HepG2 (cell line): ENCODE measurements around the gene TXNDC2. TPM values are rescaled to one million over a fixed set of nuclear protein-coding genes. Genes with fewer than 3 reads are reported as not detected.

Source experiments
- ATAC-seq: fragments of 200-7000 bp; cut with Tn5 transposase; 3 replicates; pipeline ENCODE4 v1.9.1; 2020; ENCODE audit warnings: mild to moderate bottlenecking, moderate library complexity
- BruUV-seq: library from RNA; stranded (reverse); fragments of 400-500 nt; replicated peaks from 2 replicates; lab custom pipeline; 2021; lab: Mats Ljungman, UMichigan
- CTCF ChIA-PET: fragments of 300-600 bp; formaldehyde crosslinking; extraction: SDS; loops from one replicate; lab custom pipeline; 2021; ENCODE audit warnings: low total read pairs, inconsistent platforms, low intra/inter-chr PET ratio; lab: Yijun Ruan, JAX
- POLR2A ChIA-PET: fragments of 350-600 bp; sonication (Branson Sonifier 250); formaldehyde crosslinking; loops from one replicate; lab custom pipeline; 2020; ENCODE audit warnings: antibody characterized with exemption, inconsistent platforms; lab: Yijun Ruan, JAX
- DNase-seq: peaks from one replicate; pipeline ENCODE4 v3.0.0-alpha.2; 2015; ENCODE audit warnings: low spot score
- FAIRE-seq: peaks from 3 replicates; lab custom pipeline; 2011; peaks lifted over from hg19 to GRCh38; lab: Jason Lieb, UNC
- H2AFZ ChIP-seq: one replicate; pipeline ENCODE4 v1.6.1; 2011; ENCODE audit warnings: low read length, inconsistent platforms
- H3K27ac ChIP-seq: fragments of 300-600 bp; 3 replicates; pipeline ENCODE4 v1.8.0; 2011; ENCODE audit warnings: mixed run types, mild to moderate bottlenecking, mixed read lengths, low read length, inconsistent platforms; ENCODE audit not compliant: insufficient read depth; ENCODE audit errors: extremely low read length
- H3K27me3 ChIP-seq, 2 experiments: fragments of 200-600 bp in 1 of 2; 2 replicates in 1 of 2; 3 replicates in 1 of 2; pipeline versions ENCODE4 v1.6.0 to v1.8.0; 2011; ENCODE audit warnings: low read length in 2 of 2, mild to moderate bottlenecking in 2 of 2, moderate library complexity in 2 of 2, inconsistent platforms in 1 of 2; ENCODE audit not compliant: insufficient read depth in 2 of 2, control insufficient read depth in 1 of 2
- H3K36me3 ChIP-seq, 2 experiments: fragments of 200-600 bp in 1 of 2; replicated peaks in 1 of 2; 2 replicates in 1 of 2; 3 replicates in 1 of 2; pipeline versions ENCODE4 v1.5.1 to v1.8.0; 2011; ENCODE audit warnings: low read length in 2 of 2, inconsistent platforms in 1 of 2; ENCODE audit not compliant: insufficient read depth in 2 of 2, control insufficient read depth in 1 of 2
- H3K4me1 ChIP-seq: 2 replicates; pipeline ENCODE4 v1.5.1; 2012; ENCODE audit warnings: low read length, inconsistent platforms; ENCODE audit not compliant: insufficient read depth
- H3K4me2 ChIP-seq: 2 replicates; pipeline ENCODE4 v1.6.0; 2011; ENCODE audit warnings: low read depth, low read length, inconsistent platforms
- H3K4me3 ChIP-seq, 3 experiments: fragments of 200-600 bp in 1 of 3; sonication (generic), shearing (Covaris generic) in 1 of 3; replicated peaks in 1 of 3; 2 replicates each; pipeline ENCODE4 v1.5.1; 2011 to 2016; ENCODE audit warnings: low read length in 3 of 3, inconsistent platforms in 2 of 3, low read depth in 2 of 3, mild to moderate bottlenecking in 2 of 3, control low read depth in 1 of 3, mixed read lengths in 1 of 3; ENCODE audit not compliant: insufficient read depth in 1 of 3
- H3K79me2 ChIP-seq: one replicate; pipeline ENCODE4 v1.6.1; 2011; ENCODE audit warnings: low read length, inconsistent platforms; ENCODE audit not compliant: insufficient read depth
- H3K9ac ChIP-seq: 2 replicates; pipeline ENCODE4 v1.6.0; 2011; ENCODE audit warnings: mild to moderate bottlenecking, low read depth, low read length, inconsistent platforms; ENCODE audit not compliant: insufficient read depth
- H3K9me3 ChIP-seq: 2 replicates; pipeline ENCODE4 v1.5.1; 2012; ENCODE audit warnings: mild to moderate bottlenecking, low read length
- H4K20me1 ChIP-seq: 2 replicates; pipeline ENCODE4 v1.6.0; 2011; ENCODE audit warnings: inconsistent platforms, mild to moderate bottlenecking, low read length, moderate library complexity; ENCODE audit not compliant: insufficient read depth
- CEBPZ ChIP-seq: IDR thresholded peaks from 2 replicates; pipeline ENCODE4 v1.6.1; 2012; ENCODE audit warnings: low read length, improper control_type of control experiment
- FOXK2 ChIP-seq: fragments of 450-650 bp; IDR thresholded peaks from 2 replicates; pipeline ENCODE4 v1.6.1; 2016
- KMT2B ChIP-seq: IDR thresholded peaks from 2 replicates; pipeline ENCODE4 v1.6.1; 2016; ENCODE audit warnings: missing genetic modification reagents, missing compliant biosample characterization
- MAF1 ChIP-seq: sonication (generic); formaldehyde crosslinking; IDR thresholded peaks from 2 replicates; pipeline ENCODE4 v1.5.0; 2020; ENCODE audit warnings: missing genetic modification reagents, borderline replicate concordance
- NFE2L2 ChIP-seq: fragments of 150-350 bp; IDR thresholded peaks from 2 replicates; pipeline ENCODE4 v1.6.1; 2014; ENCODE audit warnings: low read length
- RFX1 ChIP-seq: fragments of 450-650 bp; IDR thresholded peaks from 2 replicates; pipeline ENCODE4 v1.6.1; 2017
- STAT5B ChIP-seq: sonication (generic); formaldehyde crosslinking; IDR thresholded peaks from 2 replicates; pipeline ENCODE4 v1.4.0; 2020; ENCODE audit warnings: missing genetic modification reagents
- TRIM24 ChIP-seq: sonication (generic); formaldehyde crosslinking; IDR thresholded peaks from 2 replicates; pipeline ENCODE4 v1.8.0; 2022; ENCODE audit warnings: mild to moderate bottlenecking, missing genetic modification reagents
- ZBTB8A ChIP-seq: sonication (generic); formaldehyde crosslinking; IDR thresholded peaks from 2 replicates; pipeline ENCODE4 v1.4.0; 2020; ENCODE audit warnings: mild to moderate bottlenecking, low read depth, missing genetic modification reagents, borderline replicate concordance
- ZFX ChIP-seq: sonication (generic); formaldehyde crosslinking; IDR thresholded peaks from 2 replicates; pipeline ENCODE4 v1.4.0; 2020; ENCODE audit warnings: mild to moderate bottlenecking, low read depth, missing genetic modification reagents, moderate library complexity
- ZFYVE20 ChIP-seq: sonication (generic); formaldehyde crosslinking; IDR thresholded peaks from 2 replicates; pipeline ENCODE4 v1.8.0; 2023; ENCODE audit warnings: low read depth, mild to moderate bottlenecking, moderate library complexity, missing genetic modification reagents, borderline replicate concordance
- ZIK1 ChIP-seq: sonication (generic); formaldehyde crosslinking; IDR thresholded peaks from 2 replicates; pipeline ENCODE4 v1.5.0; 2020; ENCODE audit warnings: mild to moderate bottlenecking, low read depth, missing genetic modification reagents, borderline replicate concordance
- ZNF121 ChIP-seq: sonication (generic); formaldehyde crosslinking; IDR thresholded peaks from 2 replicates; pipeline ENCODE4 v1.5.0; 2020; ENCODE audit warnings: mild to moderate bottlenecking, missing genetic modification reagents
- ZNF143 ChIP-seq: sonication (generic); formaldehyde crosslinking; IDR thresholded peaks from 2 replicates; pipeline ENCODE4 v1.4.0; 2020; ENCODE audit warnings: missing genetic modification reagents
- ZNF180 ChIP-seq: sonication (generic); formaldehyde crosslinking; IDR thresholded peaks from 2 replicates; pipeline ENCODE4 v1.4.0; 2020; ENCODE audit warnings: low read depth, missing genetic modification reagents, borderline replicate concordance
- ZNF260 ChIP-seq: sonication (generic); formaldehyde crosslinking; IDR thresholded peaks from 2 replicates; pipeline ENCODE4 v1.4.0; 2020; ENCODE audit warnings: missing genetic modification reagents, low read depth, mild to moderate bottlenecking, borderline replicate concordance
- ZNF329 ChIP-seq: sonication (generic); formaldehyde crosslinking; IDR thresholded peaks from 2 replicates; pipeline ENCODE4 v1.9.0; 2021; ENCODE audit warnings: low read depth, mild to moderate bottlenecking, missing genetic modification reagents
- ZNF761 ChIP-seq: sonication (generic); formaldehyde crosslinking; conservative IDR thresholded peaks from 2 replicates; pipeline ENCODE4 v1.4.0; 2020; ENCODE audit warnings: mild to moderate bottlenecking, missing genetic modification reagents
- ZSCAN12 ChIP-seq: sonication (generic); formaldehyde crosslinking; IDR thresholded peaks from 2 replicates; pipeline ENCODE4 v1.9.0; 2021; ENCODE audit warnings: mild to moderate bottlenecking, missing genetic modification reagents
- WGBS: methylation state at CpG from one replicate; pipeline ENCODE4 v1.1.6; 2017; ENCODE audit warnings: low lambda C conversion rate; 5-methylcytosine and 5-hydroxymethylcytosine counted together
- in situ Hi-C: cut with HindIII; loops from 2 replicates; pipeline ENCODE4 v1.10.0; 2017; ENCODE audit warnings: low pct_unique_long_range_greater_than_20kb; ENCODE audit not compliant: extremely low pct_ligation_motif_present
- intact Hi-C: fragments of 100-400 bp; cut with micrococcal nuclease; formaldehyde crosslinking; loops from one replicate; pipeline ENCODE4 v1.10.0; 2022; ENCODE audit not compliant: unreplicated experiment
- polyA plus RNA-seq, 8 experiments: library from polyadenylated mRNA; depleted of rRNA in 3 of 8; stranded (reverse) in 7 of 8; unstranded in 1 of 8; fragments of >200 nt; fragmentation: Illumina TruSeq in 4 of 8; extraction: Trizol in 4 of 8; gene quantifications; 2 replicates each; pipeline versions ENCODE4 v1.2.1 to v1.2.3, GENCODE V29; 2011 to 2016; ENCODE audit warnings: low read depth in 4 of 8, missing spikeins in 1 of 8, mixed read lengths in 1 of 8; ENCODE audit not compliant: insufficient read depth in 1 of 8
- total RNA-seq, 5 experiments: library from RNA; depleted of rRNA; stranded (reverse); fragments of >200 nt; fragmentation: Illumina TruSeq; extraction: Trizol; gene quantifications; 2 replicates each; pipeline ENCODE4 v1.2.3, GENCODE V29; 2016; ENCODE audit warnings: low read depth in 1 of 5

The TXNDC2 gene
- total and polyA plus RNA-seq, 2 of the 13 experiments (the other 11 are each of a cell fraction or from before 2014, with no cell fraction given) = not detected

GRCh38 chr18:9859232-9859631 is 26.5 kb upstream of the TXNDC2 start:
- no peaks in the 10 kb centered on the region for H3K9me3 ChIP-seq
- WGBS = 85% methylated on average over 6 of the region's 7 CpGs
- no peak for DNase-seq
- ChIA-PET POLR2A (no interaction called here), CTCF (no interaction called here)
- H3K79me2 ChIP-seq = no peaks in the 10 kb centered on the region
- intact Hi-C loops = no loop called here
- no peaks in the 10 kb centered on the region for H4K20me1 ChIP-seq
- no peak for ATAC-seq
- no peak overlapping the region for H3K9ac ChIP-seq
- no peak overlapping the region for H3K4me2 ChIP-seq
- no peak for FAIRE-seq
- in situ Hi-C loops = no loop called here
- TF ChIP-seq ZNF143 (CRISPR knock-in tag) = no peak
- no peak overlapping the region for H2AFZ ChIP-seq
- no peaks in the 10 kb centered on the region for H3K27me3 ChIP-seq
- no peak overlapping the region for H3K27ac ChIP-seq
- no TSS peak for BruUV-seq
- no peaks in the 10 kb centered on the region for H3K36me3 ChIP-seq
- no peak overlapping the region for H3K4me3 ChIP-seq
- peaks cover 39% of the 10 kb centered on the region for H3K4me1 ChIP-seq

- no peak overlapping the region for H3K27ac ChIP-seq
- ChIA-PET POLR2A (no interaction called here), CTCF (no interaction called here)
- H3K36me3 ChIP-seq = no peaks in the 10 kb centered on the region
- peaks cover 6% of the 10 kb centered on the region for H3K9me3 ChIP-seq
- ATAC-seq (no peak), DNase-seq (no peak), FAIRE-seq (no peak)
- no peak overlapping the region for H3K4me2 ChIP-seq
- intact Hi-C loops (no loop called here), in situ Hi-C loops (no loop called here)
- H4K20me1 ChIP-seq = no peaks in the 10 kb centered on the region
- H3K4me3 ChIP-seq = no peak overlapping the region
- BruUV-seq = no TSS peak
- no peaks in the 10 kb centered on the region for H3K79me2 ChIP-seq
- no peak overlapping the region for H3K9ac ChIP-seq
- H3K27me3 ChIP-seq = no peaks in the 10 kb centered on the region
- H3K4me1 ChIP-seq = peaks cover 25% of the 10 kb centered on the region
- no peak overlapping the region for H2AFZ ChIP-seq
- WGBS = 79% methylated on average over 4 of the region's 4 CpGs
- TF ChIP-seq ZNF121 (CRISPR knock-in tag) = no peak
- no peak for TF ChIP-seq FOXK2
- no peak for TF ChIP-seq ZNF329 (CRISPR knock-in tag)
- TF ChIP-seq ZNF260 (CRISPR knock-in tag) = no peak
- TF ChIP-seq ZNF761 (CRISPR knock-in tag) = no peak
- no peak for TF ChIP-seq CEBPZ
- no peak for TF ChIP-seq KMT2B (CRISPR knock-in tag)
- no peak for TF ChIP-seq NFE2L2
- no peak for TF ChIP-seq ZIK1 (CRISPR knock-in tag)
- no peak for TF ChIP-seq ZFX
- TF ChIP-seq ZSCAN12 (CRISPR knock-in tag) = no peak
- TF ChIP-seq ZBTB8A (CRISPR knock-in tag) = no peak
- no peak for TF ChIP-seq MAF1
- no peak for TF ChIP-seq ZFYVE20
- no peak for TF ChIP-seq RFX1
- no peak for TF ChIP-seq STAT5B (CRISPR knock-in tag)
- TF ChIP-seq ZNF180 (CRISPR knock-in tag) = no peak
- no peak for TF ChIP-seq TRIM24
Measured at GRCh38 chr18:9860682-9861081, 25.1 kb upstream of the TXNDC2 start.
